GM12865 (cell line): ENCODE results near the gene CRTC1.

Experiments
- DNase-seq: peaks from one replicate; pipeline ENCODE4 v3.0.0; 2010; ENCODE audit warnings: low read depth
- H3K4me3 ChIP-seq: 2 replicates; pipeline ENCODE4 v1.5.1; 2011; ENCODE audit warnings: mild to moderate bottlenecking, low read depth, low read length, control low read depth
- TF ChIP-seq, protein P1 (sequence below): IDR thresholded peaks from 2 replicates; pipeline ENCODE4 v1.5.1; 2011; ENCODE audit warnings: low read length, control low read depth, low read depth, inconsistent platforms; ENCODE audit not compliant: insufficient read depth; ENCODE audit errors: missing control alignments

CRTC1 gene

DNA sequence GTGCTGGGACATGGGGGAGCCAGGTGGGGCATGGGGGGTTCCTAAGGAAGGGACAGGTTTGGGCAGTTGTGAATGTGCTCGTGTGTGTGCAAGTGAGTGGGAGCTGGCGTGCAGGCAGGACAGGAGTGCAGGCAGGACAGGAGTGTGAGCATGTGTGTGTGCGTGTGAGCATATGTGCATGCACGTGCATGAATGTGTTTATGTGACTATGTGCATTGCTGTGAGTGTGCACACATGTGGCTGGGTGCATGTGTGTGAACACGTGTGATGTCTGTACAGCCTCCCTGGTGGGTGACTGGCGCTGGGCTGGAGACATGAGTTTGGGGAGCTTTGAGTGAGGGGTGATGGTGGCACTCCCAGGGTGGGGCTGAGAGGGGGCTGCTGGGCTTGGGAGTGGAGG lies 33.4 kb downstream of the CRTC1 start:
- DNase-seq = no peak
- H3K4me3 ChIP-seq = no peak overlapping the region
- TF ChIP-seq, protein P1, sequence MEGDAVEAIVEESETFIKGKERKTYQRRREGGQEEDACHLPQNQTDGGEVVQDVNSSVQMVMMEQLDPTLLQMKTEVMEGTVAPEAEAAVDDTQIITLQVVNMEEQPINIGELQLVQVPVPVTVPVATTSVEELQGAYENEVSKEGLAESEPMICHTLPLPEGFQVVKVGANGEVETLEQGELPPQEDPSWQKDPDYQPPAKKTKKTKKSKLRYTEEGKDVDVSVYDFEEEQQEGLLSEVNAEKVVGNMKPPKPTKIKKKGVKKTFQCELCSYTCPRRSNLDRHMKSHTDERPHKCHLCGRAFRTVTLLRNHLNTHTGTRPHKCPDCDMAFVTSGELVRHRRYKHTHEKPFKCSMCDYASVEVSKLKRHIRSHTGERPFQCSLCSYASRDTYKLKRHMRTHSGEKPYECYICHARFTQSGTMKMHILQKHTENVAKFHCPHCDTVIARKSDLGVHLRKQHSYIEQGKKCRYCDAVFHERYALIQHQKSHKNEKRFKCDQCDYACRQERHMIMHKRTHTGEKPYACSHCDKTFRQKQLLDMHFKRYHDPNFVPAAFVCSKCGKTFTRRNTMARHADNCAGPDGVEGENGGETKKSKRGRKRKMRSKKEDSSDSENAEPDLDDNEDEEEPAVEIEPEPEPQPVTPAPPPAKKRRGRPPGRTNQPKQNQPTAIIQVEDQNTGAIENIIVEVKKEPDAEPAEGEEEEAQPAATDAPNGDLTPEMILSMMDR = no peak

DNA sequence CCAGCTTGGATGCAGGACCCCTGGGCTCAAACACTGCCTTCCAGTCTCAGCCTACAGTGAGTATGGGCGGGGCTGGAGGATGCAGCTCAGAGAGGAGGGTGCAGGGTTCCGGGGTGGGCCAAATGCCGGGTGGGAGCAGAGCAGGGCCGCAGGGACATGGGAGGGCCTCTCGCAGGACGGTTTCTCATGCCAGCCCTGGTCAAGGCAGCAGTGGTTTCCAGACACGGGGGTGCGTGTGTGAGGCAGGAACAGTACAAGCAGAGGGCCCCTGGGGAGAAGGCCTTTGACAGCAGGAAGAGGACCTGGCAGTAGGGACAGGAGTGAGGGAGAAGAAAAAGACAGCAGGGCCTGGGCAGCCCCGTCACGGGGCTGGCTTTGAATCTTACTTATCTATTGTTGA lies 34.1 kb downstream of the CRTC1 start:
- TF ChIP-seq, protein P1 = no peak
- no peak overlapping the region for H3K4me3 ChIP-seq
- DNase-seq = no peak

DNA sequence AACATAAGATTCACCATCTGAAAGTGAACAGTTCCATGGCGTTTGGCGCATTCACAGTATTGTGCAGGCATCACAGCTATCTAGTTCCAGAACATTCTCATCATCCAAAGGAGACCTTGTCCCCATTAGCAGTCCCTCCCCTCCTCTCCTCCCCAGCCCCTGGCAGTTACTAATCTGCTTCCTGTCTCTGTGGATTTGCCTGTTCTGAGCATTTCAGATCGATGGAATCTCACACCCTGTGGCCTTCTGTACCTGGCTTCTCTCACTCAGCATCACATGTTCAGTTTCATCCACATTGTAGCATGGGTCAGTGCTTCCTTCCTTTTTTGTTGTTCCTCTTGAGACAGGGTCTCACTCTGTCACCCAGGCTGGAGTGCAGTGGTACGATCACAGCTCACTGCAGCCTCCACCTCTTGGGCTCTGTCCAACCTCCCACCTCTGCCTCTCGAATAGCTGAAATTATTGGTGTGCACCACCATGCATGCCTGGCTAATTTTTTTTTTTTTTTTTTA lies 34.6 kb downstream of the CRTC1 start:
- H3K4me3 ChIP-seq = no peak overlapping the region
- TF ChIP-seq, protein P1 = no peak
- no peak for DNase-seq

DNA sequence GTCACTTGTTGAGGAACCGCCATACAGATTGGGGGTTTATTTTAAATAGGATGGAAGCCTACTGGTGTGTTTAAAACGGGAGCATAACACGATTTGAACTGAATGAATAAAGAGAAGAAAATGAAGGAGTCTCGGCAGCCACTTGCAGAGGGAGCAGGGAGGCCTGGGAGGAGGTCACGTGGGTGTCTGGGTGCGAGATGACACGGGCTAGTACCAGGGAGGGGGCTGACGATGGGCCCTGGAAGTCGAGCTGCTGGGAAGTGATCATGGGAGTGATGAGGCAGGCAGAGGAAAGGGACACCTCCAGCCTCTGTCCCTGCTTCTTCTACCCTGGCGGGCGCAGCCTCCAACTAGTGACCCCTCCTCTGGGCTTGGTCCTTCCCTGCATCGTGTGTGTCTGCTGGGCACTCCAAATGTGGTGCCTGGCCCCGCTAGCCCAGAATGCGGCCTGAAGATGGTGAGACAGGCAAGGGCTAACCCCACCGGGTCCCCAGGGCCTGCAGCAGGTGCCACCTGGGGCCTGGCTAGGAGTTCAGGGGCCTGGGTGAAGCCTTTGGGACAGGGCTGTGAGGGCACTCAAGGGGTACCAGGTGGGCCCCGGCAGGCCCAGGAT lies 35.5 kb downstream of the CRTC1 start:
- TF ChIP-seq, protein P1 = no peak
- no peak for DNase-seq
- H3K4me3 ChIP-seq = no peak overlapping the region

DNA sequence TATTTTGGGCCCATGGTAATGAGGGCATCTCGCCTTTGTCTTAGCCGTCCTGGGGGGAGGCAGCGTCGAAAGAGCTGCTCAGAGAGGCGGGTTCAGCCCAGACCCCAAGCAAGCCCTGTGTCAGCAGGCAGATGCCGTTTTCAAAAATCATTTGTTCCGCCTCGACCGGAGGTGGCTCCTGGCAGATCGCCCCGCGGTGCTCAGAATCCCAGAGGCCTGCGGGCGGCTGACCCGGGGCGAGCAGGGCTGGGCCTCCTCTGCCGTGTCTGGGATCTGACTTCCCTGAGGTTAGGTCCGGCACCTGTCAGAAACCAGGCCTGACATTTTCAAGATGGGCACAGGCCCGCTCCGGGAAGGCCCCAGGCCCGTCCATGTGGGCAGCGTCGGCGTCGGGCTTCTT lies 36.1 kb downstream of the CRTC1 start:
- DNase-seq = no peak

DNA sequence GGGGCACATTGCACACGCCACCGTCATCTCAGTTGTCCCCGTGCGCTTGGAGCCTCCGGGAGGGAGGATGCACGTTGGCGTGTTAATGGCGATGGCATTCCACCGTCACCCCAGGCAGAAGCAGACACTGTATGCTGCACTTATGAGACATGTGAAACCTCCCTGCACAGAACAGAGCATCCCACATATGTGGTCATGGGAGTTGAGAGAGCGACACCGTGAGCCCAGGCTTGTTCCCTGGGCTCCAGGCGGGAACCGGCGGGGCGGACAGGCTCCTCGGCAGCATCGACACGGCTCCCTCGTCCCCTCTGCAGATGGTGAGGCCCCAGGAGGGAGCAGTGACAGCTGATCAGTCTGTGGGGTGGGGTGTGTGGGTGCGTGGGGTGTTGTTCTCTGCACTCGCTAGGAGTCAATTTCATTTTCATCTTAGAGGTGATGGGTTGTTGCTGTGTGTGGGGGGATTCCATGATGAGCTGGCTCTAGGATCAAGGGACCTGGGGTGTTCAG lies 40.4 kb downstream of the CRTC1 start:
- no peak overlapping the region for H3K4me3 ChIP-seq
- no peak for DNase-seq
- TF ChIP-seq, protein P1 = no peak

More for the DNA sequence above, 36.1 kb downstream of the CRTC1 start:
- no peak overlapping the region for H3K4me3 ChIP-seq
- TF ChIP-seq, protein P1 = no peak
